PC-9 (cell line): ENCODE results near the gene EYS.

Experiments used
- EZH2 ChIP-seq: fragments of 200-600 bp; sonication (generic); IDR thresholded peaks from 2 replicates; pipeline ENCODE4 v1.8.0; 2017; ENCODE audit warnings: antibody characterized with exemption, low read depth
- TF ChIP-seq, protein P1 (sequence below): fragments of 200-600 bp; sonication (generic); conservative IDR thresholded peaks from 2 replicates; pipeline ENCODE4 v1.6.1; 2017; ENCODE audit warnings: mixed run types, antibody characterized with exemption, mild to moderate bottlenecking, moderate library complexity

DNA sequence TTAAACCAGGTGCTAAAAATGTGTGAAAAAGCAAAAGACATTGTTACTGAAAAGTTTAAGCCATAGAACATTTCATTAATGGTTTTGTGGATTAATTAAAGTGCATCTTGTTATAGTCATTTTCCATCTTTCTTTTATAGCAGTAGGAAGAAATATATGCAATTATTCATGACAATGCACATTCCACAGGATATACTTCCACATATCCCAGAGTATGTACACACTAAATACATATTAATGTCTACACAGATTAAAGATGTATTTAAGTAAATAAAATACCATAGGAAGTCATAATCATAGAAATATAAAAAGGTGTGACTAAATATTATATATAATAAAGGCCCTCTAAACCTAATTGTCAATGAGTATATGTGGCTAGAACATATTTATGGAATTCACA, 1492.7 kb downstream of the EYS start:
- TF ChIP-seq, protein P1, sequence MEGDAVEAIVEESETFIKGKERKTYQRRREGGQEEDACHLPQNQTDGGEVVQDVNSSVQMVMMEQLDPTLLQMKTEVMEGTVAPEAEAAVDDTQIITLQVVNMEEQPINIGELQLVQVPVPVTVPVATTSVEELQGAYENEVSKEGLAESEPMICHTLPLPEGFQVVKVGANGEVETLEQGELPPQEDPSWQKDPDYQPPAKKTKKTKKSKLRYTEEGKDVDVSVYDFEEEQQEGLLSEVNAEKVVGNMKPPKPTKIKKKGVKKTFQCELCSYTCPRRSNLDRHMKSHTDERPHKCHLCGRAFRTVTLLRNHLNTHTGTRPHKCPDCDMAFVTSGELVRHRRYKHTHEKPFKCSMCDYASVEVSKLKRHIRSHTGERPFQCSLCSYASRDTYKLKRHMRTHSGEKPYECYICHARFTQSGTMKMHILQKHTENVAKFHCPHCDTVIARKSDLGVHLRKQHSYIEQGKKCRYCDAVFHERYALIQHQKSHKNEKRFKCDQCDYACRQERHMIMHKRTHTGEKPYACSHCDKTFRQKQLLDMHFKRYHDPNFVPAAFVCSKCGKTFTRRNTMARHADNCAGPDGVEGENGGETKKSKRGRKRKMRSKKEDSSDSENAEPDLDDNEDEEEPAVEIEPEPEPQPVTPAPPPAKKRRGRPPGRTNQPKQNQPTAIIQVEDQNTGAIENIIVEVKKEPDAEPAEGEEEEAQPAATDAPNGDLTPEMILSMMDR: no peak
- no peak for TF ChIP-seq EZH2
